GM12801 (cell line): ENCODE data around the gene CLCN4.

Source experiments
- TF ChIP-seq, protein P1 (sequence below): IDR thresholded peaks from one replicate; pipeline ENCODE4 v1.5.1; 2011; ENCODE audit warnings: control low read depth; ENCODE audit not compliant: insufficient read length; ENCODE audit errors: extremely low read depth

Gene CLCN4

DNA sequence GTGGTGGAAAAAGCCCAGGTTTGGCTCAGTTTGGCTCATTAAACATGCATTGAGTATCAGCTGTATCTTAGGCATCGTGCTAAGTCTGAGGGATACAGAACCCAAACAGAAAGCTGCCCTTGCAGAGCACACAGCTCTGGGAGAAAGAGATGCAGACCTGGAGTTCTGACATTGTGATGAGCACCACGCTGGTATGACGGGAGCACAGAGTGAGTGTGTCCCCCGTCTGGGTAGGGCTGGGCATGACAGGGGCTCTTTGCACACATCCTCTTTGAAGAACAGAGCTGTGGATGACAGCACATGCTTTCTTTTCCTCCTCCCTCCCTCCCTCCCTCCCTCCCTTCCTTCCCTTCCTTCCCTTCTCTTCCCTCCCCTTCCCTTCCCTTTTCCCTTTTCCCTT is 52.2 kb downstream of the CLCN4 start:
- TF ChIP-seq, protein P1, sequence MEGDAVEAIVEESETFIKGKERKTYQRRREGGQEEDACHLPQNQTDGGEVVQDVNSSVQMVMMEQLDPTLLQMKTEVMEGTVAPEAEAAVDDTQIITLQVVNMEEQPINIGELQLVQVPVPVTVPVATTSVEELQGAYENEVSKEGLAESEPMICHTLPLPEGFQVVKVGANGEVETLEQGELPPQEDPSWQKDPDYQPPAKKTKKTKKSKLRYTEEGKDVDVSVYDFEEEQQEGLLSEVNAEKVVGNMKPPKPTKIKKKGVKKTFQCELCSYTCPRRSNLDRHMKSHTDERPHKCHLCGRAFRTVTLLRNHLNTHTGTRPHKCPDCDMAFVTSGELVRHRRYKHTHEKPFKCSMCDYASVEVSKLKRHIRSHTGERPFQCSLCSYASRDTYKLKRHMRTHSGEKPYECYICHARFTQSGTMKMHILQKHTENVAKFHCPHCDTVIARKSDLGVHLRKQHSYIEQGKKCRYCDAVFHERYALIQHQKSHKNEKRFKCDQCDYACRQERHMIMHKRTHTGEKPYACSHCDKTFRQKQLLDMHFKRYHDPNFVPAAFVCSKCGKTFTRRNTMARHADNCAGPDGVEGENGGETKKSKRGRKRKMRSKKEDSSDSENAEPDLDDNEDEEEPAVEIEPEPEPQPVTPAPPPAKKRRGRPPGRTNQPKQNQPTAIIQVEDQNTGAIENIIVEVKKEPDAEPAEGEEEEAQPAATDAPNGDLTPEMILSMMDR = no peak

DNA sequence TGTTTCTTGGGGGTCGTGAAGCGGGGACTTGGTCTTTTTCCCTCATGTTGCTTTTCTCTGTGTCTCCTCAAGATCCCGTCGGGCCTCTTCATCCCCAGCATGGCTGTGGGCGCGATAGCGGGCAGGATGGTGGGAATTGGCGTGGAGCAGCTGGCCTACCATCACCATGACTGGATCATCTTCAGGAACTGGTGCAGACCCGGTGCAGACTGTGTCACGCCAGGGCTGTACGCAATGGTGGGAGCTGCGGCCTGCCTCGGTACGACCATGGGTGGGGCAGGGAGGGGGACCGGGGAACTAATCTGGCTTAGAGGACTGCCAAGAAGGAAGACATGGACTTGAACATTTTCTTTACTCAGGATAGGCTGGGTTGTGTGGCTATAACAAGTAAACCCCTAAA is 55.6 kb downstream of the CLCN4 start:
- TF ChIP-seq, protein P1 = no peak

DNA sequence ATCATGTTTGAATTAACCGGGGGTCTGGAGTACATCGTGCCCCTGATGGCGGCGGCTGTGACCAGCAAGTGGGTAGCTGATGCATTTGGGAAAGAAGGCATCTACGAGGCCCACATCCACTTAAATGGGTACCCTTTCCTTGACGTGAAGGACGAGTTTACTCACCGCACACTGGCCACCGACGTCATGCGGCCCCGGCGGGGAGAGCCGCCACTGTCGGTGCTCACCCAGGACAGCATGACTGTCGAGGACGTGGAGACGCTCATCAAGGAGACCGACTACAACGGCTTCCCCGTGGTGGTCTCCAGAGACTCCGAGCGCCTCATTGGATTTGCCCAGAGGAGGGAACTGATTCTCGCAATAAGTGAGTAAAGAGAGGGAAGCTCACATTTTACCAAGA is 56.9 kb downstream of the CLCN4 start:
- TF ChIP-seq, protein P1 = no peak

DNA sequence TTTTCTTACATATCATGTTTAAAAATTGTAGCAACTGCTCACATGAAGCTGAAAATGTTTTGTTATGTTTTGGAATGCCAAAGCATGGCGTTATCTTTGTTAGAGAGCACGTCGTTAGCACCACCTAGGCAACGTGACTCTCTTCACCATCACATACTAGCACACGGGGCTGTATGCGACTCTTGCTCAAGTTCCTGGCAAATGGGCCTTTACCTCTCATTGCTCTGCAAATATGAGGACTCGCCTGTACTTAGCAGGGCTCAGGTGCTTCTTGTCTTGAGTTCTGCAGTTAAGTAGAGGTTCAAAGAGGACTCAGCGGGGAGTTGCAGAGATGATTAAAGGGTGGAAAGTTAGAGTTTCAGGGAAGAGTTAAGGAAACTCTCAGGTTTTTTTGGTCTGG is 59.4 kb downstream of the CLCN4 start:
- TF ChIP-seq, protein P1 = no peak

- TF ChIP-seq, protein P1 = no peak
Measured at GRCh38 chrX:10217198-10217597, 60.4 kb downstream of the CLCN4 start.

DNA sequence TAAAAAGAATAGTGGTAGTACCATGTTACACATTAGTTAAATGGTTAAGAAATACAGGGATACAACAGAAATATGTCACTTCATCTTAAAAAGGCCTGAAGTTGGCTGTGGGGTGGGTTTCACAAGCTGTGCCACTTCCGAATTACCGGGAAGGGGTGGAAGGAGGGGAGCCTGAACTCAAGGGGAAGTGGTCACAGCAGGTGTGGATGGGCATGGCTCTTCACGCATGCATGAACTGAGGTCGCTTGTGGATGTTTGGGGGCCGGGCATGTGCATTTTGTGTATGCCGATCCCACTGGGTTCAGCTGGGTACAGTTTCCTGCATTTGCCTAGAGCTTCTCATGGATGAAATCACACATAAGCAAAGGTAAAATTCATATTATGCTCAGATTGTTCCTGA is 64.9 kb downstream of the CLCN4 start:
- TF ChIP-seq, protein P1 = no peak

DNA sequence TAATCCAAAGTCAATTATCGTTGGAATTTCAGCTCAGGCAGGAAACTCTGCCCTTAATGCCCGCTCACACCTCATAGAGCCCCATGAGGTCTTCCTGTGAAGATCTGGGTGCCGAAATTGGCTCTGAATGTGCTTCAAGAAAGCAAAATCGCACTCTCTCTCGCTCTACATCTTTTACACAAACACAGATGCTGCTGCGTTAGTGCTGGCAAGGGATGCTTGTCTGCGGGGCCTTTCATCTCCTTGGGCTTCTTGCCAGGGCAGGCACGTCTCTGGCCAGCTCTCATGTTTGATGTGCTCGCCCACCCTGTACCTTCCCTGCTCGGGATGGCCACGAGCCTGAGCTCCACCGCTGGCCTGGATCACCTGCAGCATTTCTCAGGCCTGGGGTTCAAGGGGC is 66.5 kb downstream of the CLCN4 start:
- TF ChIP-seq, protein P1 = no peak

DNA sequence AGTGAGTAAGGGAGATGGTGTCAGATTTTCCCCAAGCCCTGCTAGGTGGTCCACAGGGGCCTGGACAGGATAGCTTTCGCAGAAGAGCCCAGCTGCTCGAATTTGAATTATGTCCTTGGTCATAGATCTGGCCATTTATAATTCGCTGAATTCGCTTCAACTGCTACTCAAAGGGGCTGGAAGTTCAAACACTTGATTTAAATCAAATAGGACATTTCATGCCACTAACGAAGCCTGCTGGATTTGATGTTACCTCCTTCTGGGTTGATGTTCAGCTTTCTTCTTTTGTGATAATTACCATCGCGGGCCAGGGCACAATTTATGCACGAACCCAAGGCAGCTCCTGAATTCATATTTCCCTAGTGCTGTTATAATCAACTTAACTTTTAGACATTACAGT is 67.0 kb downstream of the CLCN4 start:
- TF ChIP-seq, protein P1 = no peak
